Activated naive CD4-positive, alpha-beta T cell treated with Interleukin-2 at 50 U/mL for 16 hours (primary cell): ENCODE results near the gene DKC1.

ENCODE experiments used
- DNase-seq: peaks from one replicate; pipeline ENCODE4 v3.0.0-alpha.2; 2020

Gene DKC1

DNA sequence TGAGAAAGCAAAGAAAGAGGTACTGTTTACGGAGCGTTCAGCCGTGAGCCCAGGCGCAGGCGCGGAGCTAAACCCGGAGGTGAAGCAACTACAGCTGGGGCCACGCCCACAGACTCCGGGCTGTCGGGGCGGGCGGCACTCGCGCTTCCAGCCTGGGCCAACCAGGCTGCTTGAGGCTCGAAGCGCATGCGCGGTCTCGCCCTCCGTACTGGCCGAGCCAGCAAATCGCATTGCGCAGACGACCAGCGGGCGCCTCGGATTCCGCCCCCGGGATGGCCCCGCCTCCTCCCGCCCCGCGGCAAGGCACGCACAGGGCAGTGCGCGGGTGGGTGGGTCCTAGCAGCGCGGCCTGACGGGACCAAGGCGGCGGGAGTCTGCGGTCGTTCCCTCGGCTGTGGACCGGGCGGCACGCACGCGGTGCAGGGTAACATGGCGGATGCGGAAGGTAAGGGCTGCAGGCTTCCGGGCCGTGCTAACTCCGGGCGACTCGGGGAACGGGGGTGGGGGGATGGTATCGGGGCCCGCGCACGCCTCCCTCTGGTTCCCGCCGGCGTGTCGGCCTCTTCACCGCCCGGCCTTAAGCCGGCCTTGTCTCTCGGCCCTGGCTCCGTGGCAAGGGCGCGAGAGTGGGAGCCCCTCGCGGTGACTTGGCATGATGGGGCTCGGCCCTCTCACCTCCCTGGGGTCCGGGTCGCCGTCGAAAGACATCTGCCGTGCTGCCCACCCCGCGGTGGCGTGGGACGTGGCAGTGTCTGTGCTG, at the start of gene DKC1:
DKC1 (plus strand) TSS at position 328 of the 760 bp plus-strand sequence; CDS start at position 430, 102 bp downstream.
- DNase-seq: peak; percentile 95

DNA sequence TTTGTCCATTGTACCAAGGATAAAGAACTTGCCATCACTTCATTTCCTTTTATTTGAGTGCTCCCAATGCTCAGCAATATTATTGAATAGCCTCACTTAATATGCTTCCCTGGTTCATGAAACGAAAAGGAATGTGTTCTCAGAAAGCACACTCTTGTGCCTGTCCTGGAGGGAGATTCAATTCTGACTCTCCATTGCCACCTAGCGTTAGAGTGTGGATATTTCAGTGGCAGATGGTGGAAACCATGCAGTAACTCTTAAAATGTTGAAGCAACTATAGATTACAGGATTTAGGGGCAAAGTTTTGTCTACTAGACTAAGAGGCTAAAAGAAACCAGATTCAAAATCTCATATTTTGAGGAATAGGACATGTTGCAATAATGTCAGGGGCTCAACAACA, 47.7 kb upstream of the DKC1 start:
- DNase-seq: peak; percentile 42

DNA sequence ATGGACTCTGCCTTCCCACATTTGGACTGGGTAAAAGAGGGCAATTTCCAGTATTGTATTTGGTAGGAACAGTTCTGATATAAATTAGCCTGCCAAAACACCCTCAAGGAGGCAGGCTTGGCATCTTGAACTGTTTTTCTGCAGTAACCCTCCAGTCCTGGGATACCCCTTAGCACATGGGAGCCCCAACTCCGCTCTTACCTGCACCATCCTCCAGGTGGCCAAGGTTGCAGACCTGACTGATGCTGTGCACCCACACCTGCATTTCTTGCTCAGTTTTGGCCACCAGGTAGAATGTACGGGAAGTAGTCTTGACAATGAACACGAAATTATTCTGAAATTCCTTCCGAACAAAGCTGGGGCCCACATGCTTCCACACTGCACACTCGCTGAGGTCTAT, 46.8 kb upstream of the DKC1 start:
- no peak for DNase-seq

DNA sequence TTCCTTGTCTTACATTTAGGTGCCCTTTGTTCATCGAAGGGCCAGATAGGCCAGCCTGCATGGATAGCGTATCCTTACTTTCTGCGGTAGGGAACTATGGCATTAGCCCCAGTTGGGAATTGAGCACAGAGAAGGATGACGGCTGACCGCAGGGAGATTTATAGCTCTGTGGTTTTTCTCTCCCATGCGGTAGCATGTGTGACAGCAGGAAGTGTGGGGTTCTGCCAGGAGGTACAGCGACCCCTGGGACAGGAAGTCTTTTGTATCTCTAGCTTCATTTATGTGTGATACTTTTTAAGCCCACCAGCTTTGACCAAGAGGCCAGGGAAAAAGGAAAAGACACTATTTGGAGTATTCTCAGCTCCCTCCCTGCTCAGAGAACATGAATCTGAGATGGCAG, 44.8 kb upstream of the DKC1 start:
- DNase-seq: no peak

DNA sequence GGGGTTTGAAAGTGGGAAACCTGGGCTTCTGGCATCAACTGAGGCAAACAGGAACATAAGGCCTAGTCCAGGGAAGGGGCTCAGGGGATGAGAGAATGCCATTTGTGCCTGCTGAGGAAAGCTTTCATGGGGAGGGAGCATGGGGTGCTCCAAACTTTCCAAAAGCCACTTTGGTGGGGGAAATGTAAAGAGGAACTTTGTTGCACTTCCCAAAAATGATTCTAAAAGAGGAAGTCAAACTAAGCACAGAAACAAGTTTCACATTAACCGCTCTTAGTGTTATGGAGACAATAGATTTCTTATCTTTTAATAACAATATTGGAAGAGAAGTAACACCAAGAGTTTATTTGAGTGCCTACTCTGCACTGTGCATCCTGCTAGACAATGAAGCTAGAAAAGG, 44.0 kb upstream of the DKC1 start:
- no peak for DNase-seq

DNA sequence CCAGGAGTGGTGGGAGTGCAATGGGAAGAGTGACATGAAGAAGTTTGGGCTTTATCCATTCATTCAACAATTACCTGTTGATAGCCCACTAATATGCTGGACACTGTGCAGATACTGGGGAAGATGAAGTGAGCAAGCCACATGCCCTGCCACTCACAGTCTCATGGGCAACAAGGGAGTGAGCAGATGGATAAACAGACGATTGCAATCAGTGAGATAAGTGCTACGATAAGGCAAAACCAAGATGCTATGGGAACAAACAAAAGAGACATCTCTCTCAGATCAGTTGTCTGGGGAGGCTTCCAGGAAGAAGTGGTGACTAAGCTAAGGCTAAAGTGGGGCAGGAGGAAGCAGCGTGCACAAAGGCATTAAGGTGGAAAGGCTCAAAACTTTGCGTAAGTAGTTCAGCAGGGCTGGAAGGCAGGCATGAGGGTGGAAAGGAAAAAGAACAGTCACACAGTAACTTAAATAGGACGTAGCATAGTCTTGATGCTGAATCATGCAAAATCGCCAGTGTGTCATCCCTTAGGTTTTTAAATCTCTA, 43.5 kb upstream of the DKC1 start:
- peak; percentile 55 for DNase-seq

DNA sequence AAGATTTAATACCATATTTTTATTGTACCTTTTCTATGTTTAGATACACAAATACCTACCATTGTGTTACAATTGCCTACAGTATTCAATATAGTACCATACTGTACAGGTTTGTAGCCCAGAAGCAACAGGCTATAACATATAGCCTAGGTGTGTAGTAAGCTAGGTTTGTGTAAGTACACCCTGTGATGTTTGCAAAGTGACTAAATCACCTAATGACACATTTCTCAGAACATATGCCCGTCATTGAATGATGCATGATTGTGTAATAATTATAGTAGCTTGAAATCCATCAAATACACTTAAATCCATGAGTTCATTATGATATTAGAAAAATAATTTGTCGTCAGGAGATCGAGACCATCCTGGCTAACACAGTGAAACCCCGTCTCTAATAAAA, 42.6 kb upstream of the DKC1 start:
- DNase-seq: no peak

DNA sequence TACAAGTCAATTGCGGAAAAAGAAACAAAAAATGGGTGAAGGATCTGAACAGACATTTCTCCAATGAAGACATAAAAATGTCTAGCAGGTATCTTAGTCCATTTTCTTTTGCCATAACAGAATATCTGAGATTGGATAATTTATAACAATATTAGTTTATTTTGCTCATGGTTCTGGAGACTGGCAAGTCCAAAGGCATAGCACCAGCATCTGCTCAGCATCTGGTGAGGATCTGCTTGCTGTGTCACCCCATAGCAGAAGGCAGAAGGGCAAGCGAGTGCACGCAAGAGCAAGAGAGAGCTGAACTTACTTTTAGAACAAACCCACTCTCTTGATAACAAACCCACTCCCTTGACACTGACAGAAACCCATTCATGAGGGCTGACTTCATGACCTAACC, 41.5 kb upstream of the DKC1 start:
- DNase-seq: no peak

DNA sequence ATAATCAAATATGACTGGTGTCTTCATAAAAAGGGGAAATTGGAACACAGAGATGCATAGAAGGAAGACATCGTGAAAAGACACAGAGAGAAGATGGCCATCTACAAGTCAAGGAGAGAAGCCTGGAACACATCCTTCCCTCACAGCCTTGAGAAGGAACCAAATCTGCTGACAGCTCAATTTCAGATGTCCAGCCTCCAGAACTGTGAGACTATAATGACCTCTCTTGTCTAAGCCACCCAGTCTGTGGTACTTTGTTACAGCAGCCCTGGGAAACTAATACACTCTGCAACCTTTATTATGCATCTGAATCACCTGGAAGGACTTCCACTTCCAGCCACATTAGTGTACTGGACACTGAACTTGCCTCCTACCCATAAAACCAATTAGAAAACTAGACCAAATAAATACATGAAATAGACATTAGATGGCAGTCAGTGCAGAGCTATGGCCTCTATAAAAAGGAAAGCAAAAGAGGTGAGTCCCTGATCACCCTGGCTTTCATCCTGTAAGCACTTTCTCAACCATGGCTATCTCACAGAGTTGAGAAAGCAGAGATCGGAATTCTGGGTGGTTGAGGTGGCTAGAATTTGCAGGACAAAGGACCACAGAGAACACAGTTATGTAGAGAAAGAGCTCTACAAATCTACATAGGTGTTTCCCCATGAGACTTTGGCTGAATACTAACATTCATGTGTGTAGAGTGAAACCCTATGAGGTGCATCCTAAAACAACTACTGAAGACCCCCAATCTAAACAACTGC, 37.5 kb upstream of the DKC1 start:
- DNase-seq: no peak

DNA sequence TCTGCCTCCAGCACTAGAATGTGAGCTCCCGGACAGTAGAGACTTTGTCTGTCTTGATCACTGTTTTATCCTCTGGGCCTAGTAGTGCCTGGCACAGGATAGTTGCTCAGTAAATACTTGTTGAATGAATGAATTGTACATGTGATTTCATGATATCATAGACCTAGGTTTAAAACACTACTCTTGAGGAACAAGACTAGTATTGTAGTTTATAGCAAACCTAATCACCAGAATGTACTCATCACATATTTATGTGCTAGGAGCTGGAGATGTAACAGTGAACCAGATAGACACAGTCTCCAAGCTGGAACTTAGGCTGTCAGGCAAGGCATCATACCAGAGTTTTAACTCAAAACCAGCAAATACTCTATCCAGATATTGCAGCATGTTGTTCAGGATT, 35.2 kb upstream of the DKC1 start:
- DNase-seq: no peak

DNA sequence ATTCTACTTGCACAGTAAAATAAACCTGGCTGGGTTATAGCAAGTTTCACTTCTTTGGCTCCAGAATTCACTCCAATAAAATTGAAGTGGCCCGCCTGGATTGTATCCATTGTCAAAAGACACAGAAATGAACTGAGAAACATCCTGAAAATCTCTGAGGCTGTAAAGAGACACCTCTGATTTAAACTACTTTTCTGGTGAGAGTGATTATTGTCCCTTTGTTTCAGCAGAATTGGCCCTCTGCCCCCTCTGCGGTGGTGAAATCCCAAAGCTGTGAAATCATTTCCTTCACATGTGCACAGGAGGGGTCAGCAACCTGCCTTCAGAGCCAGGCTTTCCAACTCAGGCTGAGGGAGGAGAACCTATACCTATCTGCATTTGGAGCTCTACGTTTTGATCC, 34.8 kb upstream of the DKC1 start:
- no peak for DNase-seq

DNA sequence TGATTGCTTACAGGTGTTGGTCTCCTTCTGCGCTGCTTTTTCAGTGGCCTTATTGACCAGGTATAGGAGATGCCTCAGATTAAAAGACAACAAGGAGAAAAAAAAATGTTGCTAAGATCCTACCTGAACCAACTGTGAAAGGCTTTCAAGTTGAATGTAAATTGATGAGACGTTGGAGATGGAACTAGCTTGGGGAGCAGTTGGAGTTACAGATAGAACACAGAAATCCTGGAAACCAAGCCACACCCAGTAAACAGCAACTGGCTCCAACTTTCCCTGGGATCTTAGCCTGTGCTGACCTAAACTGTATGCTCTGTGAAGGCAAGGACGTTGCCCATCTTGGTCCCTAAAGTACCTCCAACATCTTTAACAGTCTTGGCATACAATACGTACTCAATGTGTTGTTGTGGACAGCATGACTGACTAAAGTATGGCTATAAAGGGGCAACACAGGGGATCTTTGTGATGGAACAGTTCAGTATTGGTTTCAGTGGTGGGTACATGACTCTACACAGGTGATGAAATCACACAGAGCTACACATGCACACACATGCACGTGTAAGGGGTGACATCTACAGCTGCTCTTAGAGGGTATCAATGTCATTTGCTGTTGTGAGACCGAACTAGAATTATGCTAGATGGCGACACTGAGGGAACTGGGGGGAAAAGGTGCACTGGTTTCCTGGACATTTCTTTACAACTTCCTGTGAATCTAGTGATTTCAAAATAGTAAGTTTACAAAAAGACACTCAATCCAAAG, 34.1 kb upstream of the DKC1 start:
- no peak for DNase-seq

DNA sequence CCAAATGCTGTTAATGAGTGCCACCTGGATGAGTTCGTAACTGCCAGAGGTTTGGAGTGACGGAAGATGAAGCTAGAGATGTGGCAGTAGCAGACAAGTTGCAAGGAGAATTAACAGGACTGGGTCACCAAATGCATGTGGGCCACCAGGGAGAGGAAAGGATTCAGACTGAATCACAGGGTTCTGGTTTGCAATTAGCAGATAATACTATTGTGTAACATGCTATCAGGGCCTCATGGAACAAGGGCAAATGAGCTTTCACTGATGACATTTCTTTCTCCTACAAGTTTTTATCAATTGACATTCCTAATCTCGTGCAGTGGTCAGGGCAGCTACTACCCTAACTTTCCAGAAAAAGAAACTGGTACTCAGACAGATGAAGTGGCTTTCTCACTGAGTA, 33.2 kb upstream of the DKC1 start:
- no peak for DNase-seq

DNA sequence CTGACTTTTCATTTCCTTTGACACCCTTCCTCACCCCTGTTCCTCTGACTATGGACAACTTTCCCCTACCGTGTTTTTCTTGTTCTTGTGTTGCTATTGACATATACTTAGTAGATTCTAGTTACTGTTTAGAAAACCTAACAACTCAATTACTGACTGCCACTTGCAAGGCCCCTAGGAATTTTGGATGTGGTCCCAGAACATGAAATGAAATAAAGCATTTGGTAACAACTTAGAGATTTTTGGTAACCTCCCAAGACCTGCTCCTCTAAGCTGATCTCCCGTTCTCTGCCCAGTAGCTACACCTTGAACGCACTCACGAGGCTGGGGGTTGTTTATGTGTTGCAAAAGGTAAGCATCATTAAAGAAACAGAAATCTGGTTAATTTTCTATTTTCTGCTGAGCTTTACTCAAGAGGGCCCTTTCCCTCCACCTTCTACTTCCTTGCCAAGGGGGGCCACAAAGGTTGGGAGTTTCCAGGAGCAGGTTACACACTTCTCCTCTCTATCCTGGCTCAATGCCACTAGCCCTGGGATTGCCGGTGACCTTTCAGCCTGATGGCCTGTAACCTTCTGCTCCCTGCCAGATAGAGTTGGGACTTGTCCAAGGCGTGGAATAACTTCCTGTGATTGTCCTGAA, 32.3 kb upstream of the DKC1 start:
- DNase-seq: no peak

DNA sequence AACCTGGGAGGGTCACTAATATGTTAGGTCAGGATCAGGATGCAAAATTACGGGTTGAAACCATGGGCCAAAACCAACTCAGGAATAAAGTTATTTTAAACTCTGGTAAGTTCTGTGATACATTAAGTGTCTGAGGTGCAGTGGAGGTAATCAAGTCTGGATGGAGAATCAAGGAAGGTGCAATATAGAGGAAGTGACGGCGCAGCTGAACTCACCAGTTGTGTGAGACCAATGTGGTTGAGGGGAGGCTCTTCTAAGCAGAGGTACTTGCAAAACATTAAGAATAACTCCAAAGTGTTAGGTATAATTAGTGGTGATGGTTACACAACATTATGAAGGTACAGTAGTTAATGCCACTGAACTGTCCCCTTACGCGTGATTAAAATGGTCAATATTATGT, 31.5 kb upstream of the DKC1 start:
- no peak for DNase-seq

DNA sequence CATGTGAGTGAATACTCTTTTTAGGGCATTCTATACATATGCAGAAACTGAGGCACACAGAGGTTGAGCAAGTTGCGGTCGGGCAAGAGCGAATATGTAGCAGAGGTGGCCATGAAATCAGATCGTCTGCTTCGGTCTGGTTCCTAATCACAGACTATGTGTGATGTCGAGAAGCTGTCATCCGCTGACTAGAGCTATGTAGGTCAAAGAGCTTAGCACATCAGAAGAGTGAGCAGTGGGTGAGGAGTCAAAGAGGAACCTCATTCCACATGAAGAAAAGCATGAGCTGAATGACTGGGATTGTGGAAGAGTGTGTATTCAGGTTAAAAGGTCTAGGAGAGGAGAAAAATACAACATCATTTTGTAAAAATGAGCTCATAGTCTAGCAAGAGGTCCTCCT, 30.8 kb upstream of the DKC1 start:
- no peak for DNase-seq

DNA sequence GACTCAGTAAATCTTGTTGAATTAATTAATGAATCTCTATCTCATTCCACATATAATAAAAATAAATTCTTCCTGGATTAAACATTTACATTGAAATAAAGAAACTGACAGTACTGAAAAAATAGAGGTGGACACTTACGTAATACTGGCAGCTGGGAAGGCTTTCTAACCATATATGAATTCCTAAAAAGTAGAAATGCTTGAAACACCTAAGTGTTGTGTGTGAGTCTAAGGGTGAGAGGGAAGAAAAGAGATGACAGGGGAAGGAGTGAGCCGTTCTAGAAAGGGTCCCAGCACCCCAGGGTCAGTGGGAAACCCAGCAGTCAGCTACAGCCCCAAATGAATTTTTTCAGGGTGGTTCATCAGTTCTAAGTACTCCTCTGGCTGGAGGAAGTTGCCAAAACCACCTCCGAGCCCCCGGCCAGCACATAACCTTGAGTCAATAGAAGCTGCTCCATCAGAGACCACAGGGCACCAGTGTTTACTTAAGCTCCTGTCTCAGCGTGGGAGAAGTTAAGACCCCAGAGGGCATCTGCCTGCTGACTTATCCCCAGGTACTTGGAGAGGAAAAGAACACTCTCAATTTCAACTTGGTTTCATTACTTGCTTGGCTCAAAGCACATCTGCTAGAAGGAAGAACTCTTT, 30.1 kb upstream of the DKC1 start:
- DNase-seq: no peak

DNA sequence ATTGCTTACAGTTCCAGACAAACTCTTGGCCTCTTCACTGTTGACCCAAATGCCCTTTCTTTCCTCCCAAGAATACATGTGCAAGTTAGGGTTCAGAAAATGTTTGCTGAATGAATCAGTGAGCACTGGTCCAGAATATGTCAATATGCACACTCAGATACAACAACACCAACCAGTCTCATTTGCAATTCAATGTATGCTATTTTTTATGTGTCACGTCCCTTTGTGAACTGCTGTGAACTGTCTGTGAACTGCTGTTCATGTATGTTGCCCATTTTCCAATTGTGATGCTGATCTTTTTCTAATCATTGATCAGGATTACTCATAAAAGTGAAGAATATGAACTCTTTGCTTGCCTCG, 29.6 kb upstream of the DKC1 start:
- no peak for DNase-seq

DNA sequence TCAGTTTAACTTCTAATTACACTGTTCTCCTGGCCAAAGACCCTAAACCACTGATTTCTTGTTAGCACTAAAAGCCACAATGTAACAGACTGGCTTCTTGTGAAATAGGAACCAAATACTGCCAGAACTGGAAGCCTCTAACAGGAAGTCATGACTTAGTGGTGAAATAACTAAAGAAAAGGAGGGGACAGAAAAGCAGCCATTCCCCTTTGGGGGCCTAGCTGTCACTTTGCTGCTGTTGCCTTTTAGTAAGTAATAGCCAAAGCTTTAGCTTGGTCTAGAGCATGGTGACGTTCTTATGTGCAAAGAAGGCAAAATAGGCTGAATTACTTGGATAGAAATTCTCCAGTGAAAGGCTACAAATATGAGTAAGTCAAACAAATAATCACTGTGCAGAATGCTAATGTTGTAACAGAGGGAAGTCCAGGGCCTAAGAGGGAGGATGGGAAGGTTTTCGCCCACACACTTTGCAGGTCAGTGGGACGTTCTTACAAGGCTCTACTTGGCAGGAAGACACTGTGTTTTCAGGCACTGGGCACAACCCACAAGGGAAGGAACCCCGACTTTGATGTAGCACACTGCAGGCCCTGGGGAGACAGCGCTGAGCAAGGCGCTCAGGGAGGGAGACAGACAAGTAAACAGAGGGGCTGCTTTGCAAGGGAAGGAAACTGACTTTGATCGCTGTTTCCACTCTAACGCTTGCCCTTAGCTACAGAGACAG, 28.4 kb upstream of the DKC1 start:
- DNase-seq: no peak

DNA sequence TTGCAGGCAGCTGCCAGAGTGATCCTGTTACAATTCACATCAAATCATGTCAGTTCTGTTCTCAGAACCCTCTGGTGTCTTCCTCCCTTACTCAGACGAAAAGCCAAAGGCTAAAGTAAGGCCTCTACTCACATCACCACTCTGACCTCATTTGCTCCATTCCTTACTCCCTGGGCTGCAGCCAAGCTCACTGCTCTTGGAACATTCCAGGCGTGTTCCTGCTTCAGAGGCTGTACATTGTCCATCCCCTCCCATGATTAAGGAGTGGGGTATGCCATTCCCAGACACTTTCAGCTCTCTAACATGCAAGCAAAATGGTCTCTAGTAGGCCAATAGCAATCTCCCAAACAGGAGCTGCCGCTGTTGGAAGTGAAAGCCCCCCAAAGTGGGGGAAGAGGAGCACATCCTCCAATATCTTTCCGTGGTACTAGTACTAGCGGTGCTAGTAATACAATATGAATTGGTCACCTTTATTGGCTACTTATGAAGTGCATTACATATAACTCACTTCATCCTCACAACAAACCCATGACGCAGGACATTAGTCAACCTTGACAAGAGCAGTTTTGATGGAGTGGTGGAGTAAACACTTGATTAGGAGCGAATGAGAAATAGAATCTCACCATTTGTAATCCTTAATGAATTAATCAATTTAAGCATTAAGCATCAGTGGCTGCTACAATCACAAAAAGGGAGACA, 26.8 kb upstream of the DKC1 start:
- no peak for DNase-seq

DNA sequence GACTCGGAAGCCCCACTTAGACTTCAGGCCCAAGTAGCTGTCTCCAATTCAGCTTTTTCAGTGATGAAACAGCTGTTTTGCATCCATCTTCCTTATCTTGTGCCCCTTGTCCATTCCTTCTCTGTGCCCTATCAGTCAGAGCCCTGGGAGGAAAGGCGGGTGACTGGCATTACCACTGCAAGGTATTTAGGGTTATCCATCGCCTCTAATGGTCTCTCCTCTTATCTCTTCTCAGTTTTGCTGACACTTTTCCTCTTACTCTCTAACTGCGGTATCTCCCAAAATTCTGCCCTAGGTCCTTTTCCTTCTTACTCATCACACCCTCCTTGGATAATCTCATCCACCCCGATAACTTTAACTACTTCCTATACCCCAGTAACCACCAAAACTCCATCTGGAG, 25.5 kb upstream of the DKC1 start:
- no peak for DNase-seq
